A549 treated with Mapracorat at 1 μM for 4 hours (cell line): ENCODE results near the gene FBXO11. TPM values are rescaled to one million over a fixed set of nuclear protein-coding genes. Genes with fewer than 3 reads are reported as not detected.

Source experiments
- total RNA-seq: library from RNA; stranded (reverse); fragments of 200-300 nt; extraction: Qiagen RNA extraction; gene quantifications from 5 replicates; pipeline ENCODE4 v1.2.3, GENCODE V29; 2022

The FBXO11 gene
- 34.0 to 49.0 TPM (median 38.1 TPM) in 5 replicates for total RNA-seq

DNA sequence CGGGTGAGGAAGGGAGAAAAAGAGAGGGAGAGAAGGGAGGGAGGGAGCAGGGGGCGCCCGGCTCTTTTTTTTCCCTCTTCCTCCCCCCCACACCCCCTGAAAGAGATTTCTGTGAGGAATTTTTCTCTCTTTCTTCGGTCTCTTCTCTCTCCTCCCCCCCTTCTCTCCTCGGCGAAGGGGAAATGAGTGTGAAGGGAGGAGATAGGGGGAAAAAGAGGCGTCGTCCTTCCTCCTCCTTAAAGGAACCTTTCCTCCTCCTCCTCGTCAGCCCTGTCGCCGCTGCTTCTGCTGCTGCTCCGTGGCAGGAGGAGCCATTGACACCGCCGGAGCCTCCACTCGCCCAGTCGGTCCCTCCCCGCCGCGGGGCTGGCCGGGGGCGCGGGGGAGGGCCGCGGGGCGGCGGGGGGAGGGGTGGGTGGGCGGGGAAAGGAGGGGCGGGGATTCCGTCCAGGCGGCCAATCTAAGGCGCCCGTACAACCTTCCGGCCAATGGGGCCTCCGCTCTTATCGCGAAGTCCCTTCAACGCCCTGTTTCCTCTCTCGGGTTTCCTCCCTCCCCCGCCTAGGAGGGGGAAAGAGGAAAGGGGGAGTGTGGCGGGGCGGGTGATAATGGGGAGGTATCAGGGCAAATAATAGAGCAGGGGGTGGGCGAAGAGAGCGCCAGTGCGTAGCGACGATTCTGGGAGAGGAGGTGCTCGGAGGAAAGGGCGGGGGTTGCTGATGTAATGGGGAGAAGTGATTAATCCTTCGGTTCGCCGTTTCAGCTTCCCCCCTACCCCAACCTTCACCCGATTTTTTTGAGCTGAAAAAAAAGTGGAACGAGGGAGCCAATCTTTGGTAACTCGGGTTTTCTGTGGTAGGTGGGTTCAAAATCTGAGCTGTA, at the start of gene FBXO11:
FBXO11 (minus strand) TSS at position 342 of the 882 bp plus-strand sequence. CDS start 778 bp downstream, outside the sequence.

DNA sequence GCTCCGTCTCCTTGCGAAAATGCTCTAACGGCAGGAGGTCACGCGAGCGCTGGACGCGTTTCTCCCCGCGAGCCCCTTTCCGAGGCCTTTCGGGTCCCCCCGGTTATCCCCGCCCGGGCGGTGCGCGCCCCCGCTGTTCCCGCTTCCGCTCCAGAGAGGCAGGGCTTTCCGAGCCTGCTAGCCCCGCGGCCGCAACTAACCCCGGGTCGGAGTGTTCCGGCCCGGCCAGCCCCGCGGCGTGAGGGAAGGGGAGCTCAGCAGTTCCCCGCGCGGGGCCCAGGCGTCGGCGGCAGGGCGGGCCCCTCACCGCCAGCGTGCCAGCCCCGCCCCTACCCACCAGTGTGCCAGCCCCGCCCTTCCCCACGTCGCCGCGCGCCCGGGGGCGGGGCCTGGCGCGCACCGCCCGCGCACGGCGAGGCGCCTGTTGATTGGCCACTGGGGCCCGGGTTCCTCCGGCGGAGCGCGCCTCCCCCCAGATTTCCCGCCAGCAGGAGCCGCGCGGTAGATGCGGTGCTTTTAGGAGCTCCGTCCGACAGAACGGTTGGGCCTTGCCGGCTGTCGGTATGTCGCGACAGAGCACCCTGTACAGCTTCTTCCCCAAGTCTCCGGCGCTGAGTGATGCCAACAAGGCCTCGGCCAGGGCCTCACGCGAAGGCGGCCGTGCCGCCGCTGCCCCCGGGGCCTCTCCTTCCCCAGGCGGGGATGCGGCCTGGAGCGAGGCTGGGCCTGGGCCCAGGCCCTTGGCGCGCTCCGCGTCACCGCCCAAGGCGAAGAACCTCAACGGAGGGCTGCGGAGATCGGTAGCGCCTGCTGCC, 123.4 kb downstream of the FBXO11 start, which contains the start of gene MSH6:
MSH6 (plus strand) TSS at position 475 of the 815 bp plus-strand sequence; CDS start at position 564, 89 bp downstream.

Other genes starting within 250 kb of the FBXO11 start
- 83.3 to 94.4 TPM (median 90.0 TPM) in 5 replicates for gene MSH6, start 123.4 kb downstream of the FBXO11 start, total RNA-seq